B cell (primary cell): Measurements from ENCODE around the gene CELA1. TPM values are rescaled to one million over a fixed set of nuclear protein-coding genes. Genes with fewer than 3 reads are reported as not detected.
"Not testable (repeated sequence)": the region's sequence is repeated elsewhere in the genome, so short reads cannot be mapped to it uniquely, and the experiment has no call there.

Experiments
- ATAC-seq: fragments of 200-7000 bp; cut with Tn5 transposase; one replicate; pipeline ENCODE4 v1.10.0; 2021; ENCODE audit warnings: low read depth, mild to moderate bottlenecking, moderate number of reproducible peaks, moderate library complexity
- CTCF ChIA-PET: fragments of 350-600 bp; sonication (Branson Sonifier 250); formaldehyde crosslinking; loops from one replicate; lab custom pipeline; 2021; ENCODE audit warnings: antibody characterized with exemption, inconsistent platforms; lab: Charles Lee
- POLR2A ChIA-PET: fragments of 350-600 bp; sonication (Branson Sonifier 250); formaldehyde crosslinking; loops from one replicate; lab custom pipeline; 2021; ENCODE audit warnings: antibody characterized with exemption; lab: Charles Lee
- DNase-seq: peaks from one replicate; pipeline ENCODE4 v3.0.0; 2013
- H2AFZ ChIP-seq: 2 replicates; pipeline ENCODE4 v1.6.1; 2012; ENCODE audit warnings: mild to moderate bottlenecking, low read depth, low read length; ENCODE audit not compliant: insufficient read depth, poor library complexity, severe bottlenecking
- H3K27ac ChIP-seq, 2 donors: 1 replicate in 1 of 2; 2 replicates in 1 of 2; pipeline ENCODE4 v1.5.1; 2012 to 2013; ENCODE audit warnings: low read length in 2 of 2, mild to moderate bottlenecking in 2 of 2, moderate library complexity in 1 of 2
- H3K27me3 ChIP-seq, 4 experiments: fragments of 200-600 bp in 1 of 4; sonication (generic) in 1 of 4; replicated peaks in 1 of 4; 1 replicate in 2 of 4; 2 replicates in 2 of 4; pipeline versions ENCODE4 v1.6.1 to v1.7.0; 2013 to 2016; ENCODE audit warnings: low read length in 3 of 4, mild to moderate bottlenecking in 2 of 4, mixed read lengths in 1 of 4, moderate library complexity in 1 of 4; ENCODE audit not compliant: insufficient read depth in 4 of 4, control insufficient read depth in 3 of 4; ENCODE audit errors: control extremely low read depth in 1 of 4
- H3K36me3 ChIP-seq, 2 experiments: replicated peaks in 1 of 2; 1 replicate in 1 of 2; 2 replicates in 1 of 2; pipeline versions ENCODE4 v1.6.1 to v1.7.1; 2013; ENCODE audit warnings: low read length in 1 of 2; ENCODE audit not compliant: insufficient read depth in 2 of 2, control insufficient read depth in 1 of 2; ENCODE audit errors: control extremely low read depth in 1 of 2, extremely low read depth in 1 of 2
- H3K4me1 ChIP-seq, 2 donors: fragments of 200-600 bp in 1 of 2; sonication (generic) in 1 of 2; 1 replicate in 1 of 2; 2 replicates in 1 of 2; pipeline versions ENCODE4 v1.5.1 to v1.6.1; 2013 to 2017; ENCODE audit warnings: low read length in 2 of 2; ENCODE audit not compliant: control insufficient read depth in 2 of 2, insufficient read depth in 2 of 2
- H3K4me2 ChIP-seq: replicated peaks from 2 replicates; pipeline ENCODE3; 2012; ENCODE audit warnings: mild to moderate bottlenecking, low read depth, low read length; ENCODE audit not compliant: poor library complexity, severe bottlenecking
- H3K4me3 ChIP-seq, 5 experiments: fragments of 200-600 bp in 1 of 5; sonication (generic) in 1 of 5; 1 replicate in 3 of 5; 2 replicates in 2 of 5; pipeline versions ENCODE4 v1.5.1 to v1.7.0; 2011 to 2016; ENCODE audit warnings: low read length in 4 of 5, mild to moderate bottlenecking in 4 of 5, low read depth in 2 of 5, control low read depth in 1 of 5, moderate library complexity in 1 of 5; ENCODE audit not compliant: insufficient read depth in 1 of 5; ENCODE audit errors: control extremely low read depth in 1 of 5, extremely low read depth in 1 of 5
- H3K79me2 ChIP-seq: fragments of 200-600 bp; sonication (generic); one replicate; pipeline ENCODE4 v1.6.0; 2016; ENCODE audit warnings: low read length; ENCODE audit not compliant: control insufficient read depth, insufficient read depth
- H3K9ac ChIP-seq: fragments of 200-600 bp; sonication (generic); 2 replicates; pipeline ENCODE4 v1.6.1; 2017; ENCODE audit warnings: mild to moderate bottlenecking, low read length, moderate library complexity
- H3K9me3 ChIP-seq, 3 donors: one replicate each; pipeline versions ENCODE4 v1.6.1 to v1.7.1; 2013; ENCODE audit warnings: low read length in 2 of 3; ENCODE audit not compliant: control insufficient read depth in 2 of 3, insufficient read depth in 1 of 3; ENCODE audit errors: control extremely low read depth in 1 of 3
- H4K20me1 ChIP-seq: 2 replicates; pipeline ENCODE4 v1.6.0; 2012; ENCODE audit warnings: mild to moderate bottlenecking, low read length; ENCODE audit not compliant: insufficient read depth, control insufficient read depth, poor library complexity, severe bottlenecking
- H3K27ac Mint-ChIP-seq: one replicate; pipeline ENCODE4 v1.8.0; 2021; ENCODE audit warnings: mixed read lengths
- H3K27me3 Mint-ChIP-seq: one replicate; pipeline ENCODE4 v1.8.0; 2021; ENCODE audit warnings: mixed read lengths
- H3K4me1 Mint-ChIP-seq: one replicate; pipeline ENCODE4 v1.8.0; 2021; ENCODE audit warnings: mixed read lengths
- H3K4me3 Mint-ChIP-seq: one replicate; pipeline ENCODE4 v1.8.0; 2021; ENCODE audit warnings: mixed read lengths
- H3K9me3 Mint-ChIP-seq: one replicate; pipeline ENCODE4 v1.8.0; 2022; ENCODE audit warnings: mixed read lengths; ENCODE audit not compliant: insufficient read depth
- CTCF ChIP-seq: fragments of 200-600 bp; IDR thresholded peaks from one replicate; pipeline ENCODE4 v1.8.0; 2022; ENCODE audit warnings: antibody characterized with exemption, mild to moderate bottlenecking
- EZH2 ChIP-seq: IDR thresholded peaks from 2 replicates; pipeline ENCODE4 v1.6.1; 2012; ENCODE audit warnings: borderline replicate concordance, low read depth, mild to moderate bottlenecking, moderate library complexity, low read length; ENCODE audit not compliant: insufficient read depth, poor library complexity, severe bottlenecking
- WGBS: methylation state at CpG from one replicate; pipeline ENCODE4 v1.1.5; 2013; ENCODE audit warnings: missing lambda C conversion rate; ENCODE audit not compliant: insufficient coverage; 5-methylcytosine and 5-hydroxymethylcytosine counted together
- intact Hi-C: fragments of 100-400 bp; cut with micrococcal nuclease; formaldehyde crosslinking; loops from one replicate; pipeline ENCODE4 v1.10.0; 2022
- polyA plus RNA-seq: library from polyadenylated mRNA; depleted of rRNA; stranded (reverse); fragments of >200 nt; gene quantifications from 2 replicates; pipeline ENCODE4 v1.2.3, GENCODE V29; 2012
- total RNA-seq, 2 donors: library from RNA; stranded (reverse); fragments of 120-200 nt in 1 of 2; gene quantifications; 1 replicate in 1 of 2; 2 replicates in 1 of 2; pipeline versions ENCODE4 v1.2.3 to v1.2.4, GENCODE V29; 2013 to 2022

Gene CELA1
- total and polyA plus RNA-seq, 2 donors (not counting 1 experiment from before 2014, with no cell fraction given): not detected

- Mint-ChIP-seq H3K27me3 (no peaks in the 10 kb centered on the region), H3K4me1 (peaks cover 11% of the 10 kb centered on the region), H3K9me3 (no peaks in the 10 kb centered on the region), H3K4me3 (no peak overlapping the region), H3K27ac (no peak overlapping the region)
- H3K4me2 ChIP-seq: no peak overlapping the region
- POLR2A ChIA-PET: no interaction called here
- peaks cover 0 to 8% of the 10 kb centered on the region in 2 donors for H3K4me1 ChIP-seq
- DNase-seq: no peak
- H3K4me3 ChIP-seq: no peak overlapping the region
- H3K79me2 ChIP-seq: no peaks in the 10 kb centered on the region
- CTCF ChIA-PET: interaction anchor here (0.6 to 1.3 kb wide), 3 partner anchors 33 to 69 kb away, joined by 3 to 6 read pairs (median 5); no protein-coding TSS in a partner anchor
- WGBS: 95% methylated on average over 2 of the region's 5 CpGs
- ATAC-seq: no peak
- intact Hi-C loops: no loop called here
- no peak for TF ChIP-seq CTCF
- no peak for TF ChIP-seq EZH2
- no peak overlapping the region for H3K9ac ChIP-seq
- H3K27me3 ChIP-seq: no peaks in the 10 kb centered on the region
- H3K27ac ChIP-seq: no peak overlapping the region
- H4K20me1 ChIP-seq: no peaks in the 10 kb centered on the region
- peaks cover 0 to 64% of the 10 kb centered on the region in 2 experiments for H3K36me3 ChIP-seq
- H3K9me3 ChIP-seq: no peaks in the 10 kb centered on the region
- H2AFZ ChIP-seq: no peak overlapping the region
Measured at GRCh38 chr12:51295651-51296050, 50.8 kb downstream of the CELA1 start.

DNA sequence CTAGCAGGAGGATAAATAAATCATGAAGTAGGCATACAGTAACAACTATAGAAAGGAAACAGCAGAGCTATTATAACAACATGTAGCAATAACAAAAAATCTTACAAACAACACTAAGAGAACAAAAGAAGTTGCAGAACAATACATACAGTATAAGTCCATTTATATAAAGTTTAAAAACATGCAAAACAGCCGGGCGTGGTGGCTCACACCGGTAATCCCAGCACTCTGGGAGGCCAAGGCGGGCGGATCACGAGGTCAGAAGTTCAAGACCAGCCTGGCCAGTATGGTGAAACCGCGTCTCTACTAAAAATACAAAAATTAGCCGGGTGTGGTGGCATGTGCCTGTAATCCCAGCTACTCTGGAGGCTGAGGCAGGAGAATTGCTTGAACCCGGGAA lies 52.4 kb downstream of the CELA1 start:
- H3K4me2 ChIP-seq, H3K9ac ChIP-seq, H3K27ac Mint-ChIP-seq, ATAC-seq, H3K27me3 ChIP-seq, DNase-seq, H4K20me1 ChIP-seq, H3K9me3 ChIP-seq, H3K9me3 Mint-ChIP-seq, H3K27me3 Mint-ChIP-seq, H3K4me3 ChIP-seq, intact Hi-C loops, H3K4me1 ChIP-seq, H3K27ac ChIP-seq, POLR2A ChIA-PET, H2AFZ ChIP-seq, H3K4me3 Mint-ChIP-seq, H3K79me2 ChIP-seq: not testable (repeated sequence)
- peaks cover 2 to 60% of the 10 kb centered on the region in 2 experiments for H3K36me3 ChIP-seq
- CTCF ChIA-PET: interaction anchor here (1.7 kb wide), 1 partner anchor 47 kb away, joined by 6 read pairs; no protein-coding TSS in a partner anchor
- WGBS: no CpG with 5 or more reads among the region's 10 CpGs
- H3K4me1 Mint-ChIP-seq: peaks cover 11% of the 10 kb centered on the region
